Thoracic aorta (tissue), 2 donors: ENCODE measurements around the gene RNF135. TPM values are rescaled to one million over a fixed set of nuclear protein-coding genes. Genes with fewer than 3 reads are reported as not detected.

Source experiments
- ATAC-seq: fragments of 150-250 bp; one replicate; pipeline ENCODE4 v1.8.0; 2017; ENCODE audit warnings: low read depth; ENCODE audit not compliant: insufficient number of reproducible peaks, low FRiP score
- DNase-seq: peaks from one replicate; pipeline ENCODE4 v3.0.0-alpha.2; 2020; ENCODE audit warnings: low spot score
- H3K27ac ChIP-seq, 2 donors: fragments of 200-600 bp; sonication (generic); 1 replicate in 1 of 2; 2 replicates in 1 of 2; pipeline ENCODE4 v1.5.1; 2016; ENCODE audit warnings: mild to moderate bottlenecking in 2 of 2, moderate library complexity in 2 of 2
- H3K27me3 ChIP-seq: fragments of 200-600 bp; sonication (generic); replicated peaks from 2 replicates; pipeline ENCODE4 v1.6.0; 2016; ENCODE audit warnings: mild to moderate bottlenecking; ENCODE audit not compliant: insufficient read depth
- H3K36me3 ChIP-seq: fragments of 200-600 bp; sonication (generic); one replicate; pipeline ENCODE4 v1.5.1; 2016
- H3K4me1 ChIP-seq, 2 donors: fragments of 200-600 bp; sonication (generic); 1 replicate in 1 of 2; 2 replicates in 1 of 2; pipeline versions ENCODE4 v1.5.1 to v1.6.0; 2016; ENCODE audit warnings: low read depth in 2 of 2, mild to moderate bottlenecking in 1 of 2; ENCODE audit not compliant: control insufficient read depth in 1 of 2
- H3K4me3 ChIP-seq: fragments of 200-600 bp; sonication (generic); 2 replicates; pipeline ENCODE4 v1.5.1; 2016; ENCODE audit warnings: mild to moderate bottlenecking
- H3K9me3 ChIP-seq: fragments of 200-600 bp; sonication (generic); 2 replicates; pipeline ENCODE4 v1.5.1; 2016
- total RNA-seq, 2 donors: library from RNA; depleted of rRNA; stranded (reverse); fragments of >200 nt; gene quantifications; one replicate each; pipeline versions ENCODE4 v1.1.0 to v1.2.3, GENCODE V29; 2016
- TF ChIP-seq, protein P1 (sequence below): fragments of 200-600 bp; sonication (generic); IDR thresholded peaks from one replicate; pipeline ENCODE4 v1.5.1; 2019; ENCODE audit warnings: antibody characterized with exemption

RNF135 gene
- total RNA-seq, 2 donors from 2014 or later, result 37.7 to 45.8 TPM

GRCh38 chr17:30981531-30982519 lies 11.0 kb downstream of the RNF135 start:
- H3K36me3 ChIP-seq, result peaks cover 9% of the 10 kb centered on the region
- H3K27me3 ChIP-seq, result no peaks in the 10 kb centered on the region
- H3K4me3 ChIP-seq, result no peak overlapping the region
- ATAC-seq (no peak), DNase-seq (no peak)
- no peak overlapping the region for H3K27ac ChIP-seq
- TF ChIP-seq, protein P1, sequence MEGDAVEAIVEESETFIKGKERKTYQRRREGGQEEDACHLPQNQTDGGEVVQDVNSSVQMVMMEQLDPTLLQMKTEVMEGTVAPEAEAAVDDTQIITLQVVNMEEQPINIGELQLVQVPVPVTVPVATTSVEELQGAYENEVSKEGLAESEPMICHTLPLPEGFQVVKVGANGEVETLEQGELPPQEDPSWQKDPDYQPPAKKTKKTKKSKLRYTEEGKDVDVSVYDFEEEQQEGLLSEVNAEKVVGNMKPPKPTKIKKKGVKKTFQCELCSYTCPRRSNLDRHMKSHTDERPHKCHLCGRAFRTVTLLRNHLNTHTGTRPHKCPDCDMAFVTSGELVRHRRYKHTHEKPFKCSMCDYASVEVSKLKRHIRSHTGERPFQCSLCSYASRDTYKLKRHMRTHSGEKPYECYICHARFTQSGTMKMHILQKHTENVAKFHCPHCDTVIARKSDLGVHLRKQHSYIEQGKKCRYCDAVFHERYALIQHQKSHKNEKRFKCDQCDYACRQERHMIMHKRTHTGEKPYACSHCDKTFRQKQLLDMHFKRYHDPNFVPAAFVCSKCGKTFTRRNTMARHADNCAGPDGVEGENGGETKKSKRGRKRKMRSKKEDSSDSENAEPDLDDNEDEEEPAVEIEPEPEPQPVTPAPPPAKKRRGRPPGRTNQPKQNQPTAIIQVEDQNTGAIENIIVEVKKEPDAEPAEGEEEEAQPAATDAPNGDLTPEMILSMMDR, result no peak
- no peaks in the 10 kb centered on the region for H3K9me3 ChIP-seq
- no peaks in the 10 kb centered on the region for H3K4me1 ChIP-seq

GRCh38 chr17:30982855-30983254 lies 12.0 kb downstream of the RNF135 start:
- Histone ChIP-seq H3K4me1 (no peaks in the 10 kb centered on the region), H3K9me3 (no peaks in the 10 kb centered on the region), H3K27ac (no peak overlapping the region), H3K36me3 (peaks cover 9% of the 10 kb centered on the region), H3K4me3 (no peak overlapping the region), H3K27me3 (no peaks in the 10 kb centered on the region)
- TF ChIP-seq, protein P1, result no peak
- ATAC-seq (no peak), DNase-seq (no peak)

- ATAC-seq (no peak), DNase-seq (no peak)
- Histone ChIP-seq H3K27ac (no peak overlapping the region), H3K27me3 (no peaks in the 10 kb centered on the region), H3K36me3 (peaks cover 14% of the 10 kb centered on the region), H3K4me3 (no peak overlapping the region), H3K9me3 (no peaks in the 10 kb centered on the region), H3K4me1 (no peaks in the 10 kb centered on the region)
- TF ChIP-seq, protein P1, result no peak
These were observed 19.6 kb downstream of the RNF135 start for GRCh38 chr17:30990458-30990857.

DNA sequence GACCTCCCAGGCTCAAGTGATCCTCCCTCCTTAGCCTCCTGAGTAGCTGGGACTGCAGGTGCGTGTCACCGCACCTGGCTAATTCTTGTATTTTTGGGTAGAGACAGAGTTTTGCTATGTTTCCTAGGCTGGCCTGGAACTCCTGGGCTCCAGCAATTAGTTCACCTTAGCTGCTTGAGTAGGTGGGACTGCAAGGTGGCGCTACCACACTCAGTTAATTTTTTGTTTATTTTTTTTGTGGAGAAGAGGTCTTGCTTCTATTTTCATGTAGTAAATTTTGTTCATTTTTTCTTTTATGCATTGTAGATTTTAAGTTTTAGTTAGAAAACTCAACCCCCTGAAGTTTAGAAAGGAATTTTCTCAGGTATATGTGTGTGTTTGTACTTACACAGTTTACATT lies 21.7 kb downstream of the RNF135 start:
- peaks cover 15% of the 10 kb centered on the region for H3K36me3 ChIP-seq
- no peak overlapping the region for H3K27ac ChIP-seq
- H3K27me3 ChIP-seq, result no peaks in the 10 kb centered on the region
- no peak overlapping the region for H3K4me3 ChIP-seq
- ATAC-seq (no peak), DNase-seq (no peak)
- no peaks in the 10 kb centered on the region for H3K4me1 ChIP-seq
- TF ChIP-seq, protein P1, result no peak
- H3K9me3 ChIP-seq, result no peaks in the 10 kb centered on the region

DNA sequence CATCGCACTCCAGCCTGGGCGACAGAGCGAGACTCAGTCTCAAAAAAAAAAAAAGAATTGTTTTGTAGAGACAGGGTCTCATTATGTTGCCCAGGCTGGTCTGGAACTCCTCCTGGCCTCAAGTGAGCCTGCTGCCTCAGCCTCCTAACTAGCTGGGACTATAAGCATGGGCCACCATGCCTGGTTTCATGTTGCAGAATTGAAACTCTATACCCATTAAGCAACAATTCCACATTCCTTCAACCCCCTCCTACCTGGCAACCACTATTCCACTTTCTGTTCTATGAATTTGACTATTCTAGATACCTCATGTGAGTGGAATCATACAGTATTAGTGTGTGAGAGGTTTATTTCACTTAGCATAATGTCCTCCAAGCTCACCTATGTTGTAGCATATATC lies 24.5 kb downstream of the RNF135 start:
- H3K9me3 ChIP-seq, result no peaks in the 10 kb centered on the region
- no peak overlapping the region for H3K4me3 ChIP-seq
- H3K27me3 ChIP-seq, result no peaks in the 10 kb centered on the region
- no peaks in the 10 kb centered on the region for H3K4me1 ChIP-seq
- no peak for DNase-seq
- no peak for ATAC-seq
- no peak overlapping the region for H3K27ac ChIP-seq
- H3K36me3 ChIP-seq, result peaks cover 32% of the 10 kb centered on the region
- TF ChIP-seq, protein P1, result no peak
